ENCODE measurements around the gene TPT1. TPM values are rescaled to one million over a fixed set of nuclear protein-coding genes. Genes with fewer than 3 reads are reported as not detected.

The TPT1 gene
- total RNA-seq, 4 donors from 2014 or later: 1,719 to 2,278 (median 1,854) TPM

GRCh38 chr13:45368005-45368404 lies 27.0 kb upstream of the TPT1 start:
- no peaks in the 10 kb centered on the region for H3K27me3 ChIP-seq
- H3K9me3 ChIP-seq: no peaks in the 10 kb centered on the region
- peaks cover 0 to 19% (median 6%) of the 10 kb centered on the region in 4 donors for H3K4me1 ChIP-seq
- peak overlapping the region in 2 of 4 donors; percentile 46 to 72 for H3K27ac ChIP-seq
- H3K4me3 ChIP-seq: no peak overlapping the region
- TF ChIP-seq CTCF (IDR thresholded peaks at IDR 0.05) (no peak), POLR2A (IDR thresholded peaks at IDR 0.05) (no peak)
- DNase-seq: no peak
- no peaks in the 10 kb centered on the region for H3K36me3 ChIP-seq

GRCh38 chr13:45367358-45367757 lies 26.4 kb upstream of the TPT1 start:
- H3K27me3 ChIP-seq: no peaks in the 10 kb centered on the region
- TF ChIP-seq CTCF (IDR thresholded peaks at IDR 0.05) (no peak), POLR2A (IDR thresholded peaks at IDR 0.05) (peak in 1 of 2 donors; percentile 13)
- no peak overlapping the region for H3K4me3 ChIP-seq
- H3K36me3 ChIP-seq: peaks cover 0 to 3% (median 0%) of the 10 kb centered on the region in 3 donors
- peaks cover 0 to 13% (median 6%) of the 10 kb centered on the region in 4 donors for H3K4me1 ChIP-seq
- H3K9me3 ChIP-seq: no peaks in the 10 kb centered on the region
- peak; percentile 72 to 94 (median 84) for DNase-seq
- H3K27ac ChIP-seq: peak overlapping the region in 3 of 4 donors; percentile 0 to 72 (median 46)

GRCh38 chr13:45365558-45365885 lies 24.5 kb upstream of the TPT1 start:
- H3K4me3 ChIP-seq: no peak overlapping the region
- no peak overlapping the region for H3K27ac ChIP-seq
- DNase-seq: no peak
- peaks cover 0 to 11% (median 6%) of the 10 kb centered on the region in 4 donors for H3K4me1 ChIP-seq
- H3K36me3 ChIP-seq: peaks cover 0 to 9% (median 0%) of the 10 kb centered on the region in 3 donors
- TF ChIP-seq POLR2A (IDR thresholded peaks at IDR 0.05): no peak
- no peak for TF ChIP-seq CTCF (IDR thresholded peaks at IDR 0.05)
- no peaks in the 10 kb centered on the region for H3K27me3 ChIP-seq
- no peaks in the 10 kb centered on the region for H3K9me3 ChIP-seq

GRCh38 chr13:45364876-45365557 lies 24.0 kb upstream of the TPT1 start:
- Histone ChIP-seq H3K4me1 (peaks cover 0 to 11% (median 6%) of the 10 kb centered on the region in 4 donors), H3K27me3 (no peaks in the 10 kb centered on the region), H3K27ac (no peak overlapping the region), H3K36me3 (peaks cover 0 to 12% (median 0%) of the 10 kb centered on the region in 3 donors), H3K9me3 (no peaks in the 10 kb centered on the region), H3K4me3 (no peak overlapping the region)
- no peak for TF ChIP-seq POLR2A (IDR thresholded peaks at IDR 0.05)
- TF ChIP-seq CTCF (IDR thresholded peaks at IDR 0.05): no peak
- no peak for DNase-seq

GRCh38 chr13:45362939-45363338 lies 22.0 kb upstream of the TPT1 start:
- no peak for DNase-seq
- H3K27me3 ChIP-seq: no peaks in the 10 kb centered on the region
- no peak for TF ChIP-seq CTCF (IDR thresholded peaks at IDR 0.05)
- no peak for TF ChIP-seq POLR2A (IDR thresholded peaks at IDR 0.05)
- H3K4me1 ChIP-seq: peaks cover 0 to 6% (median 5%) of the 10 kb centered on the region in 4 donors
- H3K27ac ChIP-seq: no peak overlapping the region
- no peak overlapping the region for H3K4me3 ChIP-seq
- H3K9me3 ChIP-seq: no peaks in the 10 kb centered on the region
- peaks cover 0 to 17% (median 0%) of the 10 kb centered on the region in 3 donors for H3K36me3 ChIP-seq
